RWPE1 (cell line): Measurements from ENCODE around the gene SAFB.

Experiments
- CTCF ChIA-PET: fragments of 350-600 bp; sonication (Branson Sonifier 250); formaldehyde crosslinking; extraction: SDS; loops from one replicate; lab custom pipeline; 2021; lab: Yijun Ruan, JAX
- POLR2A ChIA-PET: fragments of 400-600 bp; formaldehyde crosslinking; extraction: SDS; loops from one replicate; lab custom pipeline; 2020; ENCODE audit warnings: antibody characterized with exemption; ENCODE audit not compliant: low non-redundant PET; lab: Yijun Ruan, JAX
- DNase-seq: peaks from one replicate; pipeline ENCODE4 v3.0.0; 2012; ENCODE audit warnings: low spot score
- H3K27ac ChIP-seq: fragments of 450-650 bp; 2 replicates; pipeline ENCODE4 v1.5.1; 2017
- CTCF ChIP-seq: fragments of 450-650 bp; conservative IDR thresholded peaks from 2 replicates; pipeline ENCODE4 v1.5.1; 2017; ENCODE audit warnings: low read depth, mild to moderate bottlenecking

Gene SAFB

DNA sequence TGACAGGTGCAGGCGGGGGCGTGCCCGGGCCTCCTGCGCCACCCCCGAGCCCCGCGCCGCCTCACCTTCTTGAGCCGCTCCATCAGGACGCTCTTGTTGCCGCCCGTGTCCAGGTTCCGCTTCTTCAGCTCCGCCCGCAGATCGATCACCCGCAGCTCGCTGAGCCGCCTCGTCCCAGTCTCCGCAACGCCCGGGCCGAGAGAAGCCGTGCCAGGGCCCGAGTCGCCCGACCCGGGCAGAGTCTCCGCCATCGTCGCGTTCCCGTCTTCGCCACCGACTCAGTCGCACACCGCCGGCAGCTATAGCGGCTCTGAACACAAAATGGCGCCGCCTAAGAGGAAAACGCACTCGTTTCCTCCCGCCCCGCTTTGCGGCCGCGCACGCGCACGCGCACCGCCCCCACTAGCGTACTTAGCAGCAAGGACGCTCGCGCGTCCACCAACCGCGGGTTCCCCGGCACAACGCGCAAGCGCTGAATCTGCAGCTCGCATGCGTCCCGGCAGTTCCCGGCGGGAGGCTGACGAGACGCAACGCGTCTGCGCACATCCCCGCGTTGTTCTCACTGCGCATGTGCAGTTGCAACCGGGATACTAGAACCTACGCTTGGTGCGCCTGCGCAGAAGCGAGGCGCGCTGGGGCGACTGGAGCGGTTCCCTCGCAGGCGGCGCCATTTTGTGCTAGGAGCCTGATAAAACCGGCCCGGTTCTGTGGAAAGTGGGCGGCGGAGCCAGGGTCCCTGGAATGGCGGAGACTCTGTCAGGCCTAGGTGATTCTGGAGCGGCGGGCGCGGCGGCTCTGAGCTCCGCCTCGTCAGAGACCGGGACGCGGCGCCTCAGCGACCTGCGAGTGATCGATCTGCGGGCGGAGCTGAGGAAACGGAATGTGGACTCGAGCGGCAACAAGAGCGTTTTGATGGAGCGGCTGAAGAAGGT is at the start of gene SAFB, which contains the start of gene SAFB2:
TSS of gene SAFB (plus strand) at position 619 of the 932 bp plus-strand sequence. CDS start at position 742, 123 bp downstream.
TSS of gene SAFB2 (minus strand) at position 312 of the 932 bp plus-strand sequence. CDS start at position 251, 61 bp downstream.
- peak; percentile 99 for DNase-seq
- ChIA-PET CTCF (no interaction called here), POLR2A (interaction anchor here (0.5 to 0.9 kb wide), 5 partner anchors 64 to 784 kb away, joined by 3 to 7 read pairs (median 3); no protein-coding TSS in a partner anchor)
- TF ChIP-seq CTCF, result no peak
- peak within 1 kb of the TSS; percentile 90 for H3K27ac ChIP-seq

DNA sequence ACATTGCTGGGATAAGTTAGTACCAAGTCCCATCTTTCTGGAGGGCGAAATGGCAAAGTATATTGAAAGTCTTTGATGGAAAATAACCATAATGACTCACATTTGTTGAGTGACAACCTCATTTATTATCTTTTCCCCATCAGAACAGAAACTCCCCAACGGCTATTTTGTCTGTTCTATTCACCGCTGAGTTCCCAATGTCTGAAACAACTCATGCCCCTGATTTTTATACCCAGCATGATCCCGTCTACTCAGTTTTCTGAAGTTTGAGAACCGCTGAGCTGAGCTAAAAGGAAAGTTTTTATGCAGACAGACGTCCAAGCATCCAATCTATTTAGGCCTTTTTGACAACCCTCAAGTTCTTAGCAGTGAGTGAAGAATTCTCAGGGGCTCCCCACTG is 47.3 kb upstream of the SAFB start:
- POLR2A ChIA-PET, result no interaction called here
- no peak for DNase-seq
- no peak overlapping the region for H3K27ac ChIP-seq
- CTCF ChIA-PET, result no interaction called here
- TF ChIP-seq CTCF, result no peak

DNA sequence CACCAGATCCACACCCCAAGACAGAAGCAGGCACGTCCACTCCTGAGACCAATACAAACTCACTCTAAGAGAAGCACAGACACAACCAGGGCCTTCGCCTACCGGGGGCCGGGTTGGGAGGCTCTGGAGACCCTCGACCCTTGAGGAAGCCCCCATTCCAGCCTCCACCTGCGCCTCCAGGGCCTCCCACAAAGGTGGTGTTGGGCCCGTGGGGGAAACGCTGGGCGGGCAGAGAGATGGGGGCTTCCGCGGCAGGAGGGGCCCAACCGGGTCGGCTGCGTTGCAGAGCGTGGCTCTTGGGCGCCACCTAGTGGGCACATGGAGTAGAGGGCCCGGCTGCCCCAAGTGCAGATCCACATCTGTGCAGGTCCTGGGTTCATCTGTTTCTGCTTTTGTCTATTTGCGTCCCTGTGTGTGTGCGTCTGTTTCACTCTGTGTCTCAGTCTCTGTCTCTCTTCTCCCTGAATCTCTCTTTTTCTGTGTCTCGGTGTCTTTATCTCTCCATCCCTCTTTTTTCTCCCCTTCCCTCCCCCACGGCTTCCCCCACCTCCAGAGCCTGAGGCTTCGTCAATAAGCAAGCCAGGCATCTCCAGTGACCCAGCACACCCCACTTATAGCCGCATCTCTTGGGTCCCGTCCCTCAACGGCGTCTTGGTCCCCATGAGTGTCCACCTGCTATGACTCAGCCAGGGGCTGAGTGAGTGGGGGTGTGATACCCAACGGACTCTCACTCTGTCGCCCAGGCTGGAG is 44.6 kb upstream of the SAFB start:
- DNase-seq, result peak; percentile 75
- peak overlapping the region; percentile 62 for H3K27ac ChIP-seq
- ChIA-PET POLR2A (no interaction called here), CTCF (interaction anchor here (0.6 kb wide), 1 partner anchor 94 kb away, joined by 3 read pairs; no protein-coding TSS in a partner anchor)
- peak; percentile 95 for TF ChIP-seq CTCF

DNA sequence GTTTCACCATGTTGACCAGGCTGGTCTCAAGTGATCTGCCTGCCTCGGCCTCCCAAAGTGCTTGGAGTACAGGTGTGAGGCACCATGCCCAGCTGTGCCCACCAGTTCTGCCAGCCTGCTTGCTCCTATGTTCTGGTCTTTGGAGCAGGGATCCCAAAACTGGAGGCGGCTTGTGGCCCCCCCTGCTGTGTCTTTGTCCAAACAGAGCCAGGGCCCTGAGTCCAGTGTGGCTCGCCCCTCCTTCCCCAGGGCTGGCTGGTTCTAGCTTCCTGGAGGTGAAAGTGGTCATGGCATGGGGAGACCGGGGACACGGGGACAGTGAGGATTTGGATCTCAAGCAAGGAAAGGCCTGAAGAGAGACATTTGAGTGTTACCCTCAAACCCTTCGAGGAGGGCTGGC is 43.6 kb upstream of the SAFB start:
- ChIA-PET CTCF (interaction anchor here (0.6 to 0.7 kb wide), 2 partner anchors 22 to 93 kb away, joined by 3 to 4 read pairs; no protein-coding TSS in a partner anchor), POLR2A (no interaction called here)
- H3K27ac ChIP-seq, result no peak overlapping the region
- no peak for TF ChIP-seq CTCF
- no peak for DNase-seq

DNA sequence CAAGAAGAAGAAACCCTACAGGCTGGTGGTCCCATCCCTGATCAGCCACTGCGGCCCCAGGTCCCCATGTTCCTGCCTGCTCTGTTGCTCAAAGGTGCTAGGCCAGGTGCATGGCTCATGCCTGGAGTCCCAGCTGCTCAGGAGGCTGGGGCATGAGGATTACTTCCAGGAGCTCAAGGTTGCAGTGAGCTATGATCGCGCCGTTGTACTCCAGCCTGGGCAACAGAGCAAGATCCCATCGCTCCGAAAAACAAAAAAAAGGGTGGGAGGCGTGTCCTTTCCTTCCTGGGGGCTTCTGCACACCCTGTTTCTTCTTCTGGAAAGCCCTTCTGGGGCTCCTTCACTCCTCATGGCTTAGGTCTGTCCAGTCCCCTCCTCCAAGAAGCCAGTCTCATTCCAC is 43.2 kb upstream of the SAFB start:
- DNase-seq, result no peak
- ChIA-PET CTCF (interaction anchor here (0.6 to 2.0 kb wide), 3 partner anchors 32 to 488 kb away, joined by 3 to 20 read pairs (median 5); no protein-coding TSS in a partner anchor), POLR2A (no interaction called here)
- TF ChIP-seq CTCF, result no peak
- H3K27ac ChIP-seq, result no peak overlapping the region

DNA sequence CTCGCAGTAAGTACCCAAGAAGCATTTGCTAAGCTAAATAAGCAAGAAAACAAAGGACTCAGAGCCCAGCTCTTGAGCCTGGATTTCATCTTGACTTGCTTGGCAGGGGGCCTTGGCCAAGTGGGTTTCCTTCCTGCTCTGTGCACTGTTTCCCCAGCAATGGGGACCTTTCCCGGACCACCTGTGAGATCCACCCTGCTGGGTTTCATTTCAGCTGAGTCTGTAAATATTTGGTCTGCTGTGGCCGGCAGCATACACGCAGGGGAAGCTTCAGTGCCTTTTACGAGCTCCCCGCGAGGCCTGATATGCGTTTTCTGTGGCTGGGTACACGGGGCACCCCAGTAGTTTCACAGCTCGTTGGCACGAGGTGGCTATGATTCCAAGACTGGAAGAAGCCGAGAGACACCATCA is 42.7 kb upstream of the SAFB start:
- H3K27ac ChIP-seq, result no peak overlapping the region
- no peak for TF ChIP-seq CTCF
- POLR2A ChIA-PET, result no interaction called here
- CTCF ChIA-PET, result interaction anchor here (0.6 to 2.0 kb wide), 3 partner anchors 32 to 488 kb away, joined by 3 to 20 read pairs (median 5); no protein-coding TSS in a partner anchor
- no peak for DNase-seq
